Measurements from ENCODE around the gene NPR2.

Gene NPR2

DNA sequence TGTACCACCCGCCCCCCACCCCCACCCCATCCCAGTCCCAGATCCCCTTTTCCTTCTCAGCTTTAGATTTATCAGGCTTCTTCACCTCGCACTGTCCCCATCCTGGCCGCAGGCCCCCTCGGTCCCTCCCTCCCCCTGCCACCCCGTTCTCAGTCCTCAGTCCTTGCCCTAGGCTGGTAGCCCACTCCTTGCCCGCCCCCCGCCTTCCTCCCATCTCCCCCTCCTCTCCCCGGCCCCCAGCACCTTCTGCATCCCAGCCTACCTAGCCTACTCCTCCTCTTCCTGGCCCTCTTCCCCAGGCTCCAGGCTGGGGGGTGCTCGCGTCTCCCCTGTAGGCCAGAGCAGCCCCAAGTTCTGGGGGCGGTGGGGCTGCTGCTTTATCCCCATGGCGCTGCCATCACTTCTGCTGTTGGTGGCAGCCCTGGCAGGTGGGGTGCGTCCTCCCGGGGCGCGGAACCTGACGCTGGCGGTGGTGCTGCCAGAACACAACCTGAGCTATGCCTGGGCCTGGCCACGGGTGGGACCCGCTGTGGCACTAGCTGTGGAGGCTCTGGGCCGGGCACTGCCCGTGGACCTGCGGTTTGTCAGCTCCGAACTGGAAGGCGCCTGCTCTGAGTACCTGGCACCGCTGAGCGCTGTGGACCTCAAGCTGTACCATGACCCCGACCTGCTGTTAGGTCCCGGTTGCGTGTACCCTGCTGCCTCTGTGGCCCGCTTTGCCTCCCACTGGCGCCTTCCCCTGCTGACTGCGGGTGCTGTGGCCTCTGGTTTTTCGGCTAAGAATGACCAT, 828 bp downstream of the NPR2 start:
- no peak overlapping the region for H3K27ac ChIP-seq
- TF ChIP-seq, protein P1, sequence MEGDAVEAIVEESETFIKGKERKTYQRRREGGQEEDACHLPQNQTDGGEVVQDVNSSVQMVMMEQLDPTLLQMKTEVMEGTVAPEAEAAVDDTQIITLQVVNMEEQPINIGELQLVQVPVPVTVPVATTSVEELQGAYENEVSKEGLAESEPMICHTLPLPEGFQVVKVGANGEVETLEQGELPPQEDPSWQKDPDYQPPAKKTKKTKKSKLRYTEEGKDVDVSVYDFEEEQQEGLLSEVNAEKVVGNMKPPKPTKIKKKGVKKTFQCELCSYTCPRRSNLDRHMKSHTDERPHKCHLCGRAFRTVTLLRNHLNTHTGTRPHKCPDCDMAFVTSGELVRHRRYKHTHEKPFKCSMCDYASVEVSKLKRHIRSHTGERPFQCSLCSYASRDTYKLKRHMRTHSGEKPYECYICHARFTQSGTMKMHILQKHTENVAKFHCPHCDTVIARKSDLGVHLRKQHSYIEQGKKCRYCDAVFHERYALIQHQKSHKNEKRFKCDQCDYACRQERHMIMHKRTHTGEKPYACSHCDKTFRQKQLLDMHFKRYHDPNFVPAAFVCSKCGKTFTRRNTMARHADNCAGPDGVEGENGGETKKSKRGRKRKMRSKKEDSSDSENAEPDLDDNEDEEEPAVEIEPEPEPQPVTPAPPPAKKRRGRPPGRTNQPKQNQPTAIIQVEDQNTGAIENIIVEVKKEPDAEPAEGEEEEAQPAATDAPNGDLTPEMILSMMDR (IDR thresholded peaks at IDR 0.05): no peak
- TF ChIP-seq ZFX (IDR thresholded peaks at IDR 0.05; ENCODE audit: borderline replicate concordance): no peak

DNA sequence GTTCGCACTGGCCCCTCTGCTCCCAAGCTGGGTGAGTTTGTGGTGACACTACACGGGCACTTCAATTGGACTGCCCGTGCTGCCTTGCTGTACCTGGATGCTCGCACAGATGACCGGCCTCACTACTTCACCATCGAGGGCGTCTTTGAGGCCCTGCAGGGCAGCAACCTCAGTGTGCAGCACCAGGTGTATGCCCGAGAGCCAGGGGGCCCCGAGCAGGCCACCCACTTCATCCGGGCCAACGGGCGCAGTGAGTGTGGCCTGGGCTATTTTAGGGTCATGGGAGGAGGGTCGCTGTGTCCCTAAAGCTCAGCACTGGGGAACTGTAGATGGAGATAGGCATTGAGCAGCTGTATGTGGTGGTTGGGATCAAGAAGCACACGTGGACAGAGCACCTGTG, 1.4 kb downstream of the NPR2 start:
- no peak for TF ChIP-seq ZFX (IDR thresholded peaks at IDR 0.05; ENCODE audit: borderline replicate concordance)
- TF ChIP-seq, protein P1 (IDR thresholded peaks at IDR 0.05): no peak
- H3K27ac ChIP-seq: no peak overlapping the region

DNA sequence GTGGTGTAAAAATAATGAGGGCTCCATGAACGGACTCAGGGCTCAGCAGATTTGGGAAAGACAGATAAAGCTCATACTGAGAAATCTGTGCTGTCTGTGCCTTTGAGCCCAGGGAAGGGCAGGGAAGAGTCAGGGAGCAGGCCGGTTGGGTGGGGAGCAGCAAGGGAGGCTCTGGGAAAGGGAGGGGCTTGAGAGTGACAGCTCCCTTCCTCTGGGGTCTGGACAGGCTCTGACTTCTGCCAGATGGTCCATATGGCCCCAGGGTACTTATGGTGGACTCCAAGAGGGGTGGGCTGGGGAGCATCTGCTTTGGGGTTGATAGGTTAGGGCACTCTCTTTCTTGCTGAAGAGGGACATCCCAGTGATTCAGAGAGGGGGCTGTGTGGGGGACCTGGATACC, 2.1 kb downstream of the NPR2 start:
- H3K27ac ChIP-seq: no peak overlapping the region
- TF ChIP-seq, protein P1 (IDR thresholded peaks at IDR 0.05): no peak
- no peak for TF ChIP-seq ZFX (IDR thresholded peaks at IDR 0.05; ENCODE audit: borderline replicate concordance)

DNA sequence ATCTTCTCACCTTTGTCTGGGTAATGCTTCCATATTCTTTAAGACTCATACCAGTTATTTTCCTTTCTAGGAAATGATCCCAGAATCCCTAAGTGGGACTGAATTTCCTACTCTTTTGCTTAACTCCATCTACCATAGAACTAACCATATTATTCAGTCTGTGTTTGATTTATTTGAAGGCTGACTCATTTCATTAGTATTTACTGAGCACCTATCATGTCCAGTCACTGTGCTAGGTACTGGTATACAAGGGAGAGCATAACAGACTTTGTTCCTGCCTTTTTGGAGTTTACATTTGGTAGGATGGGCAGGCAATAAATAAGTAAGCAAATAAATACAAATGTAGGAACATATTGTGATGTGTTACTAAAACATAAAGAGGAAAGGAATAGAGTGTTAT, 4.3 kb downstream of the NPR2 start:
- no peak overlapping the region for H3K27ac ChIP-seq
- no peak for TF ChIP-seq ZFX (IDR thresholded peaks at IDR 0.05; ENCODE audit: borderline replicate concordance)
- TF ChIP-seq, protein P1 (IDR thresholded peaks at IDR 0.05): no peak

DNA sequence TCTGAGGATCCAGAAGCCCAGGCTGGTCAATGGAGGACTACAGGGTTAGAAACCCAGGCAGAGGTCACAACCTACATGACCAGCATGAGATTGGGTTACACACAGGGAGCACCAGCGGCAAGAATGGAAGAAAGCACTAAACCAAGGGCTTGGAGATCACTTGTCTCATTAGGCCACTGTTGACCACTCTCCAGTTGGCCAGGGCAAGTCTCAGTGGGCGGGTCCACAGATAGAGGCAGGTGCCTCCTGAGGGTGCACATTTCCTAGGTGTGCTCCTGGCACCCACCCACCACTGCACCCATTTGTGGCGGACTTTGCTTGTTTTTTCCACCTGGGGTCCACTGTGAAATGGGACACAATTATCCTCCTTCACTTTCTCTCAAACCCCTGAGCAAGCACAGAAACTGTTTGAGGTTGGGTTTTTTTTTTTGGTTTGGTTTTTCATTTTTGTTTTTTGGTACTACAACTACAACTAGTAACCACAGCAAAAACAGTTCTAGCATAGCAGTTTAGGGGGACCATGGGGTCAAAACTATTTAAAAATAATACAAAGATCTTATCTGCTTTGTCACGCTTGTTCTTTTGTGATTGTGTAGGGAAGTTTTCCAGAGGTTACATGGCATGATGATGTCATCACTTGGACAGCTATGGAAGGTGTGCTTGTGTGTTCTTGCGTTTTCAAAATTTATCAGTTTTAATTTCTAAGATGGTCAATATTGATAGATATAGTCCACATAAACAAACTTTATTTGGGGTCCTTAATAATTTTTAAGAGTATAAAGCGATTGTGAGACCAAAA, 6.1 kb downstream of the NPR2 start:
- TF ChIP-seq ZFX (IDR thresholded peaks at IDR 0.05; ENCODE audit: borderline replicate concordance): no peak
- TF ChIP-seq, protein P1 (IDR thresholded peaks at IDR 0.05): no peak
- no peak overlapping the region for H3K27ac ChIP-seq

DNA sequence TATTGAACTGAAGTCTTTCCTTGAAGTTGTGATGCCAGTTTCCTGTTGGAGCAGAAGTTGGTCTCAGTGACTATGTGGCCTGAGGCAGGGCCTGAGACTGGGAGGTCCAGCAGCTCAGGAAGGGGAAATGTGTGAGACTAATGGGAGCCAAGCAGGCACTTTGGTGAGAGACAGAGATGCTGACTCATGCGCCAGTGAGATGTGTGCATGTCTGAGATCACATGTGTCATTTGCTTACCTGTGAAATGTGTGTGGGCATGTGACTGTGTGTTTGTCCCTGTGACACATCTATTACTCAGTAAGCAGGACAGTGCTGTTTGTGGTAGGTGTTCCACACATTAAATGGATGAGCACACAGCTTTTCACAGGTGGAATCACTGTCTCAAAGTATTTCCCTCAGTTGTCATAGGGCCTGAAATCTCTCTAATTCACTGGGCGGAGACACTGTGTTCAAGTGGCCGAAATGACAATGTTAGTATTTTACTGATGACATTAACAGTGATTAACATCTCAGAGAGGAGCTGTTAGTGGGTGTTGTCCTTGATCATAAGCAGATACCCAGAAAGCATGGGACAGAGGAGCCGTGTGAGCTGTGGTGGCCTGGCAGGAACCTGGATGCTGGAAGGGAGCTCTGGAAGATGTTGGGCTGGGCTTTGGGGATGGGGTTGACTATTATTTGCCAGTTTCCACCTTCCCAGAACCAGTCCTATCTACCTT, 7.4 kb downstream of the NPR2 start:
- H3K27ac ChIP-seq: no peak overlapping the region
- no peak for TF ChIP-seq ZFX (IDR thresholded peaks at IDR 0.05; ENCODE audit: borderline replicate concordance)
- TF ChIP-seq, protein P1 (IDR thresholded peaks at IDR 0.05): no peak
